NCI-H2171 treated with DMSO at 0.1 percent for 48 hours (cell line): Measurements from ENCODE around the gene ADCK2.
"Not testable (repeated sequence)": the region's sequence is repeated elsewhere in the genome, so short reads cannot be mapped to it uniquely, and the experiment has no call there.

Experiments used
- DNase-seq: peaks from one replicate; lab custom pipeline; 2025; lab: John Stamatoyannopoulos, UW

ADCK2 gene

GRCh38 chr7:140691376-140692045 lies 18.8 kb downstream of the ADCK2 start:
- no peak for DNase-seq

GRCh38 chr7:140693849-140694248 lies 21.1 kb downstream of the ADCK2 start:
- not testable (repeated sequence) for DNase-seq

GRCh38 chr7:140694592-140694991 lies 21.8 kb downstream of the ADCK2 start:
- DNase-seq: no peak

DNA sequence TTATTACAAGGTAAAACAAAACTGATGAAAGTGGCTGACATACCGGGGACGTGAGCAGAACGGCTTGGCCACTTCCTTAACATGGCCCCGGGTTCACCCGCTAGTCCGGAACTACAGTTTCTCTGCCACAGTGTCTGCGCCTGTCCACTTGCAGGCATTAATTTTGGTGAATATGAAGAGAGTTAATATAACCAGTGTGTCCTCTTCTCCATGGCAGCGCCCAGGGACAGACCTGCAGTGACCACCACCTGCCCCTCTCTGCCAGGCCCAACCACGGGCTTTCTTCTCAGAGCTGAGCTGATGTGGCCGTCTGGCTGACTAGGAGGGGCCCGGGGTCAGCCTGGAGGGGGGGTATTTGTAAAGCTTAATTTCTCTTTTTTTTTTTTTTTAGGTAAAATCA lies 22.6 kb downstream of the ADCK2 start:
- no peak for DNase-seq

- DNase-seq: peak; percentile 86
Observed at GRCh38 chr7:140696024-140696679, 23.4 kb downstream of the ADCK2 start.

GRCh38 chr7:140696680-140697446 lies 24.1 kb downstream of the ADCK2 start, which contains the start of gene NDUFB2:
NDUFB2 (plus strand) TSS chr7:140696708; CDS start chr7:140696745, 37 bp downstream.
- DNase-seq: peak; percentile 89

- no peak for DNase-seq
Observed at GRCh38 chr7:140697447-140698143, 24.9 kb downstream of the ADCK2 start.

- no peak for DNase-seq
Observed at GRCh38 chr7:140698477-140698876, 25.7 kb downstream of the ADCK2 start.

DNA sequence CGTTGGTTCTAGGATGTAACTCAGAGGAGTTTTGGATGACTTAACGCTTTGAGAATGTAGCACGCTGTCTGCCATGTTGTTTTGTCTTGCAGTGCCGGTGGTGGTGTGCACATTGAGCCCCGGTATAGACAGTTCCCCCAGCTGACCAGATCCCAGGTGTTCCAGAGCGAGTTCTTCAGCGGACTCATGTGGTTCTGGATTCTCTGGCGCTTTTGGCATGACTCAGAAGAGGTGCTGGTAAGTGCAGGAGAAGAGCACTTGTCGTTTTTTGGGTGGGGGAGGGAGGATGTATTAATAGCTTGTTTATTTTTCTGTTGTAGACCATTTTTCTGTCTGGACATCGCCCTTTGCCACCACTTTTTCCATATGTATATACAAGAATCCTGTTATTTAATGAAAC lies 30.0 kb downstream of the ADCK2 start:
- DNase-seq: no peak

DNA sequence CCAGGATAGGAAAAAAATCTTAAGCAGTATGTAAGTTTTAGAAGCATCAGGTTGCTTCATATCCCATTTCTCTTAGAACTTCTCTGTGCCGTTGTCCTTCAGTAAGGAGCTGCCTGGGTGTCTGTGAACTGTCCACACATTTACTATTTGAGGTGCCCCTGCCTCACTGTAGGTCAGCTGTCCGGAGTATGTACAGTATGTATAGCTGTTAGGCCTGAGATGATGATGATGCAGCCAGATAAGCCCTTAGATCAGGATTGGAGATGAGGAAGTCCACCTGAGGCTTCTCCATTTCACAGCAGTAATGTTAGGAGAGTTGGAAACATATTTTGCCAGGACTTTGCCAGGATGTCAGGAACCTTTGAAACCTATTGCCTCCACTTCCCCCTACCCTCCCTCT lies 31.5 kb downstream of the ADCK2 start:
- no peak for DNase-seq

DNA sequence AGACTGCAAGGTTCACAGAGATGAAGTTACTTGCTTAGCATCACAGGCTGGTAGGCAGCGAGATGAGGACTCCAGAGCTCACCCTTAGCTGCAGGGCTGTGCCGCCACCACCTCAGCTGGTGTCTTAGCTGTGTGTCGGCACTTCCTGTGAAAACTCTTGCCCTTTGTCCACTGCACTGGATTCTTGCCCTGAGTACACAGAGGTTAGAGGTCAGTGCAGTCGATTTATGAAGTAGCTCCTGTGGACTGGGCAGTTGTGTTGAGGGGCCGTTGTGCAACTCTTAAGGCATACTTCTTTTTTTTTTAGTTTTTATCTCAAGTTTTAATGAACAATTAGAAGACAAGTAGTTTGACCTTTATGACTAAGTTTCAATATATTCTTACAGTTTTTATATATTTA lies 34.4 kb downstream of the ADCK2 start:
- no peak for DNase-seq

- not testable (repeated sequence) for DNase-seq
Observed at GRCh38 chr7:140708764-140709163, 36.0 kb downstream of the ADCK2 start.

GRCh38 chr7:140712392-140712791 lies 39.6 kb downstream of the ADCK2 start:
- DNase-seq: not testable (repeated sequence)

DNA sequence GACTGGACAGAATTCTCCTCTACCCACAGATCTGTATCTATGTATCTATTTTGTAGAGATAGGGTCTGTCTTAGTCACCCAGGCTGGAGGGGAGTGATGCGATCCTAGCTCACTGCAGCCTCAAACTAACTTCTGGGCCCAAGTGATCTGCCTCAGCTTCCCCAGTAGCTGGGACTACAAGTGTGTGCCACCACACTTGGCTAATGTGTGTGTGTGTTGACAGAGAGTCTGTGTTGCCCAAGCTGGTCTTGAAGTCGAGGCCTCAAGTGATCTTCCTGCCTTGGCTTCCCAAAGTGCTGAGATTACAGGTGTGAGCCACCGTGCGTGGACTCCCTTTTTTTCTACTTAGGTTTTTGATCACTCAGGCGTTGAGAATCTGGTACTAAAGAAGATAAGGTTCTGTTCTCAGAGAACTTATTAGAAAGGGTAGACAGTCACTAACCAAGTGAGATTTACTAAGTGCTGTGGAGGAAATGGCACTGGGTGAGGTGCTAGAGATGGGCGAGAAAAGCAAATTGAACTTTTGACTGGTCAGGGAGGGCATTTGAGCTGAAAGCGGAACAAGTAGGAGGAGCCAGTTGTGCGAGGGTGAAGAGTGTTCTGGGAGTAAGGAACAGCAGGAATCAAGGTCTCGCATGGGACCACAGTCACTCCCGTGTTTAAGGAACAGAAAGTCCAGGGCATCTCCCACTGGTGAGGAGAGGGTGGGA lies 41.7 kb downstream of the ADCK2 start:
- DNase-seq: no peak

DNA sequence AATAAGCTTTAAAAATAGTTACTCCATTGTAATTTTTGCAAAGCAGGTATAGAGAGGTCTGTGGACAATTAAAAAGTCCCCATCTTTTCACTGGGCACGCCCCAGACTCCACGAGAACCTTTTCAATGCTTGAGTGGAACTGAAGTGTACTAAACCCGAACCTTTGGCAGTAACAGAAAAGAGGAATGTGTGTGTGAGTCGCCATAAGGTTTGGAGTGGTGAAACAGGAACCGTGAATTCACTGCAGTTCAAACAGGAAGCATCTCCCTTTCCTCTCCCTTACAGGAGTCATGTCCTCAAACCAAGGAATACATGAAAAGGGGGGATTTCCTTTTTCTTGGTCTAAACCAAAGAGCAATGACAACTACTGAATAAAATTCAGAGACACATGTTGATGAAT lies 47.0 kb downstream of the ADCK2 start:
- no peak for DNase-seq

DNA sequence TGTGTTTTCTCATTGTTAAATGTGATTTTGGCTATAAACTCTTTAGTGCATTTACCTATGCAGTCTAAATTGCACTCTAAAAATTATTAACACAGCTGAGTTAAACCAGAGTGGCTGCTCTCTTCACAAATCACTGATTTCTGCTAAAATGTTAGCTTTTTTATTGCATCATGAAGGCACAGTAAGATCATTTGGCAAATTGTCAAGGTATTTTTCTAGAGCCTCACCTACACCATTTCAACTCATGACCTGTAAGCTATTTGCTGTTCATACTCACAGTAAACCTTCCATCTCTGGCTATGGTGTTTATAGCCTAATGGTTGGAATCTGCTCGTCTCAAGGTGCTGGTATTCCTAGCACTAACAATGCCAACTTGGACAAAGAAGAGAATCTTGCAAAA lies 49.5 kb downstream of the ADCK2 start:
- DNase-seq: no peak

DNA sequence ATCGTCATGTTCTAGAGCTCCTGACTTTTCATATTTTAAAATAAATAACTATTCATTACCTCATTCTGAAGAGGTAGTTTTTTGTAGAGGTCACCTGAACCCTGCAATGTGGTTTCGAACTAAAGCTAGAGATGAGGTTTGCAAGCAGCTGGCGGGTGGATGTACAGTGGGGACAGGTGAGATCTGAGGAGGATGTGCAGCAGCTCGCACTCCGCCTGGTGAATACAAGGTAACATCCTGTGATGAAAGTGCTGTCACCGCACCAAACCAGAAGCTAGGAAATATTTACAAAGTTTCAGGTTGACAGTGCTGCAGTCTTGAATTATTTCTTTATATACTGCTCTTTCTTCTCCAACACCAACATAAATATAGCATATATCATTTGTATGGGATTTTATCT lies 50.3 kb downstream of the ADCK2 start:
- no peak for DNase-seq

DNA sequence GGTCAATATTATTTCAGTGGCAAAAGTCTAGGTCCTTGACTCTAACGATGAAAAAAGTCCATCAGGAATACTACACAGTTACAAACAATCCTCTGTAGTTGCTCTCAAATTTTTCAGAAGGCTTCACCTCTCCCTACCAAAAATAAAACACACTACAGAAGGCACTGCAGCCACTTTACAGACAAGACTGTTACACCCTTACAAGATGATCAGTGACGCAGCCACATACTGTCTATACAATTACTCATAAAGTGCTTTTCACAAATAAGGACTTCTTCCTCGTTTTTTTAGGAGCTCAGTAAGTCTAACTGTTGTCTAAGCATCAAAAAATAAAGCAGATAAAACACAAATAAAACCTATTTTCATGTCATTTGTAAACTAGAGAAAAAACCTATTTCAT lies 50.8 kb downstream of the ADCK2 start:
- no peak for DNase-seq

GRCh38 chr7:140724706-140725105 lies 52.0 kb downstream of the ADCK2 start:
- DNase-seq: no peak

GRCh38 chr7:140726281-140726680 lies 53.5 kb downstream of the ADCK2 start:
- peak; percentile 47 for DNase-seq

GRCh38 chr7:140732416-140732815 lies 59.7 kb downstream of the ADCK2 start:
- DNase-seq: peak; percentile 53

DNA sequence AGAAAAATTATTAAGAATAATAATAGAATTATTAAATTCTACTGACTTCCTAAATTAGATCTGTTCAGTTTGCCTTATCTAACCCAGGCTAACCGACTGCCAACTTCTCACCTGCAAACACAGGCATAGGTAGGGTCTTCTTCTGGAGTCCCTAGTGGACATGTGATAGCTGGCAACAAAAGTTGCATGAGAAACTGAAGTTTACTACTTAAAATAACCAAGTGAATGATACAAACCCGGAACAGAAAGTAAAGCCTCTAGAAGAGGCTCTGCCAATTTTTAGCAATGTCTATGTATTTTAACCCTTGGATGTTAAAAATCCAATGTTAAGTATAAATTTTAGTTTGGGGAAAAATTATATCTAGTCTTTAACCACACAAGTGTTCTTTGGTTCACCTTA lies 61.4 kb downstream of the ADCK2 start:
- no peak for DNase-seq
